HG02678 (cell line): ENCODE data around the gene LCN12.

Source experiments
- ATAC-seq: cut with Tn5 transposase; IDR thresholded peaks from one replicate; pipeline ENCODE4 v1.9.1; 2021; ENCODE audit warnings: mild to moderate bottlenecking, moderate library complexity; ENCODE audit not compliant: unreplicated experiment

The LCN12 gene

GRCh38 chr9:136951541-136952320 lies at the start of gene LCN12:
Gene LCN12 (plus strand): TSS chr9:136952273. CDS start chr9:136952328, 55 bp downstream.
- no peak for ATAC-seq

GRCh38 chr9:136903041-136903554 lies 49.0 kb upstream of the LCN12 start:
- ATAC-seq = no peak

DNA sequence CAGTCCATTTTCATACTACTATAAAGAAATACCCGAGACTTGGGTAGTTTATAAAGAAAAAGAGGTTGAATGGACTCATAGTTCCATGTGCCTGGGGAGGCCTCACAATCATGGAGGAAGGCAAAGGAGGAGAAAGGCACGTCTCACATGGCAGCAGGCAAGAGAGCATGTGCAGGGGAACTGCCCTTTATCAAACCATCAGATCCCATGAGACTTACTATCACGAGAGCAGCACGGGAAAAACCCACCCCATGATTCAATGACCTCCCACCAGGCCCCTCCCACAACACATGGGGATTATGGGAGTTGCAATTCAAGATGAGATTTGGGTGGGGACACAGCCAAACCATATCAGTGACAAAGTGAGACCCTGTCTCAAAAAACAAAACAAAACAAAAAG lies 45.8 kb upstream of the LCN12 start:
- no peak for ATAC-seq

DNA sequence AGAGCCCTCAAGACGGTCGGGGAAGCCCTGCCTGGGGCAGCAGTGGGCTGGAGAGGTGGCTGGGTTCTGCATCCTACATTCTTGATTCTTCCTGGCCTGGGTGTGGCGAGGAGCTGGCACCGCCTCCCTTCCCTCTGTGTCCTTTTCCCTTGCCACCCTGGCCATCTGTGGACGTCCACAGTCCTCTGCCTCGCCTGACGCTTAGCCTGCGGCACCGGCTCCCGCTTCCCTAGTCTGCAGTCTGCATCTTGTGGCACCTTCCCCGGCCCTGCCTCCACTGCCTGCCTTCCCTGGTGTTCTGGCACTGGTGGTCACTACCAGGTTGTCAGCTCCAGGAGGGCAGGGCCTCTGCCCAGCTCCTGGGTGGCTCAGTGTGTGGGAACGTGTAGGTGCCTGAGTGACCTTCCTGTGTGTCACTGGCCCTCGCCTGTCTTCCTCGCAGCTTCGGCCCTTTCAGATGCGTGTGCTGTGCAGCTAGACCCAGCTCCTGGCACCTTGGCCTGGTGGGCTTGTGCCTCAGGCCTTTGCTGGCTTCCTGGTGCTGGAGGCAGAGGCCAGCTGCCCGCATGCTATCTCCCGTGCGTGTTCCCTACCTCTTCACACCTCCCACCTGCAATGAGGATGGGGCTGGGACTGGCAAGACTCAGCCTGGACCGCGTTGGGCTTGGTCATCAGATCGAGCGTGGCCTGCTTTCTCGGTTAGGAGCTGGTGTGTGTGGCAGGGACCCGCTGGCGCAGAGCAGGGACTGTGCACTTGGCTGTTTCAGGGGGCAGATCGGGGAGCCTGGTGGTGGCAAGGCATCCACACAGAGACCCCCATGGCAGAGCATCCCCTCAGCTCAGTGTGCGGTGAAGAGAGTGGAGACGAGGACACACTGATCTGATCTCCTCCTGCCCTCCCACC lies 44.8 kb upstream of the LCN12 start:
- no peak for ATAC-seq

- no peak for ATAC-seq
Observed at GRCh38 chr9:136910197-136910900, 41.7 kb upstream of the LCN12 start.

GRCh38 chr9:136910901-136911245 lies 41.2 kb upstream of the LCN12 start:
- ATAC-seq = no peak

- ATAC-seq = no peak
Observed at GRCh38 chr9:136913701-136914438, 38.2 kb upstream of the LCN12 start.

DNA sequence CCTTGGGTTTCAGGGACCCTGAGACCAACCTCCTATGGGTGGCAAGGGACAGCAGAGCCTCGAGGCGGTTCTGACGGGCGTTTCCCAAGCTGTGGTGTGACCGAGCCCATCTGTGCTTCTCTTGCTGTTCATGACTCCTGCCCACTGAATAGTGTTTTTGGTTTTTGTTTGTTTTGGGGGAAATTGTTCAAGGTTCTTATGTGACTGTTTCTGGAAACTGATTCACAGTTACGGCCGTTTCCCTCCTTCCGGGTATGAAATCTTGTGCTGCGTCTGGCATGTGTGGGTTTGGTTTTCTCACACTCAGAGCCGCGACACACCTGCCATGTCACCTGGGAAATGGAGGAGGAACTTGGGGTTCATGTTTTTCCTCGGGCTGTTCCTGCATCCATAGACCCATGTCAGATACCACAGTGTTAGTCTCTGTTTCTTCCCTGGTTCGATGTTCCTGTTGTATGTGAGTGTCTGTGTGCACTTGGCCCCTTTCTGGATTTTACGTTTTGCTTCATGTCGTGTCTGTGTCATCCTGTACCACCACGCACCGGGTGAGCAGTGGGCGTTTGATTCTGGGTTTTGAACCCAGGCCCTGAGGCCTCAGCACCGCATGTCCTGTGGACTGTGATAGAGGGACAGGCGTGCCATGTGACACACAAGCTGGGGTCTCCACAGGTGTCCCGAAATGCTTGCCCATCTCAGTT lies 36.3 kb upstream of the LCN12 start:
- ATAC-seq = no peak

GRCh38 chr9:136916330-136917184 lies 35.5 kb upstream of the LCN12 start:
- no peak for ATAC-seq

- ATAC-seq = no peak
Observed at GRCh38 chr9:136917902-136918301, 34.2 kb upstream of the LCN12 start.

- no peak for ATAC-seq
Observed at GRCh38 chr9:136920069-136920468, 32.0 kb upstream of the LCN12 start.

- no peak for ATAC-seq
Observed at GRCh38 chr9:136920734-136921231, 31.3 kb upstream of the LCN12 start.

DNA sequence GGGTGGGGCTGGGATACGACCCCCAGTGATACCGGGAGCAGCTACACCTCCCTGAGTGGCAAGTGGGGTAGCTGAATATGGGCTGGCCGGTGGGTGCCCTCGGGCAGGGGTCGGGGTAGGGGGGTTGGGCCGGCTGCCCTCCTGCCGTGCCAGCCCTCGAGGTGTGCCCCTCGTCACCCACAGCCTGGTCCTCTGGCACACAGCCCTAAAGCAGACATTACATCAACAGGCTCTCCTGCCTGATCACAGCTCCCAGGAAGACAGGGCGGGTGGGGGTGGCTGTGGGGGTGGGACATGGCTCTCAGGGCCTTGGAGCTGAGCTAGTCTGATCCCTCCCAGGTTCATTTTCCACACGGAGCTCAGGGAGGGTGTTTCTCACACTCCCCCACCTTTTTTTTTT lies 30.8 kb upstream of the LCN12 start:
- no peak for ATAC-seq

GRCh38 chr9:136921718-136922117 lies 30.4 kb upstream of the LCN12 start:
- no peak for ATAC-seq

GRCh38 chr9:136922540-136922939 lies 29.5 kb upstream of the LCN12 start:
- no peak for ATAC-seq

GRCh38 chr9:136923881-136924280 lies 28.2 kb upstream of the LCN12 start:
- no peak for ATAC-seq

DNA sequence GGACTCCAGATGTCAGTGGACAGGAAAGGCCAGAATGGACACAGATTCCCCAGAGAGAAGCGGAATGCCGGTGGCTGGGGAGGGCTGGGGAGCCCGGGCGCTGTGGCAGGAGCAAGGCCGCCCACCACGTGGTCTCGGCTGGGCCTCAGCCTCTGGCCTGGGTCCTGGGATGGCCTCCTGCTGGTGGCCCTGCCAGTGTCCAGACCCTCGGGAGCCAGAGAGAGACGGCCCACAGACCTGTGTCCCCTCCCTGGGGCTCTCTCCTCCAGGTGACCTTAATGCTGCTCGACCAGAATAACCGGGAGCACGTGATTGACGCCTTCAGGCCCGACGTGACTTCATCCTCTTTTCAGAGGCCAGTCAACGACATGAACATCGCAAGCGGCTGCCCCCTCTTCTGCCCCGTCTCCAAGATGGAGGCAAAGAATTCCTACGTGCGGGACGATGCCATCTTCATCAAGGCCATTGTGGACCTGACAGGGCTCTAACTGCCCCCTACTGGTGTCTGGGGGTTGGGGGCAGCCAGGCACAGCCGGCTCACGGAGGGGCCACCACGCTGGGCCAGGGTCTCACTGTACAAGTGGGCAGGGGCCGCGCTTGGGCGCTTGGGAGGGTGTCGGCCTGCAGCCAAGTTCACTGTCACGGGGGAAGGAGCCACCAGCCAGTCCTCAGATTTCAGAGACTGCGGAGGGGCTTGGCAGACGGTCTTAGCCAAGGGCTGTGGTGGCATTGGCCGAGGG lies 26.5 kb upstream of the LCN12 start:
- ATAC-seq = no peak

DNA sequence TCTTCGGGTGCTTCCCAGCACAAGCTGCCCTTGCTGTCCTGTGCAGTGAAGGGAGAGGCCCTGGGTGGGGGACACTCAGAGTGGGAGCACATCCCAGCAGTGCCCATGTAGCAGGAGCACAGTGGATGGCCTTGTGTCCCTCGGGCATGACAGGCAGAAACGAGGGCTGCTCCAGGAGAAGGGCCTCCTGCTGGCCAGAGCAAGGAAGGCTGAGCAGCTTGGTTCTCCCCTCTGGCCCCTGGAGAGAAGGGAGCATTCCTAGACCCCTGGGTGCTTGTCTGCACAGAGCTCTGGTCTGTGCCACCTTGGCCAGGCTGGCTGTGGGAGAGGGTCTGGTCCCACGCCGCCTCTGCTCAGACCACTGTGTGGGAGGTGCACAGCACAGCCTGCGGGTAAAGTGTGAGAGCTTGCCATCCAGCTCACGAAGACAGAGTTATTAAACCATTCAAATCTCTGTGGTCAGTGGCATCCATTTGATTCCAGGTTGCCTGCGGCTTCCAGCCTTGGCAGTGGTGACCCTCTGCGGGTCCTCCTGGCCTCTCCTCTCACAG lies 25.8 kb upstream of the LCN12 start:
- no peak for ATAC-seq
